ENCODE results near the gene OR11H7.
"Not testable (repeated sequence)": the region's sequence is repeated elsewhere in the genome, so short reads cannot be mapped to it uniquely, and the experiment has no call there.

The OR11H7 gene

GRCh38 chr14:20278414-20278813 is 49.6 kb downstream of the OR11H7 start:
- H3K9me3 ChIP-seq (ENCODE audit: control insufficient read depth, low read length), result peaks cover 5% of the 10 kb centered on the region
- no peaks in the 10 kb centered on the region for H3K36me3 ChIP-seq (ENCODE audit: control insufficient read depth, insufficient read depth, low read length, severe bottlenecking)
- no peak for DNase-seq (ENCODE audit: low read depth)
- H3K9ac ChIP-seq (ENCODE audit: low read length), result no peak overlapping the region
- no peak overlapping the region for H3K4me3 ChIP-seq (ENCODE audit: low read length)
- no peaks in the 10 kb centered on the region for H3K27me3 ChIP-seq (replicated peaks; ENCODE audit: control insufficient read depth, insufficient read depth, low read length)
- no peaks in the 10 kb centered on the region for H3K4me1 ChIP-seq (ENCODE audit: control insufficient read depth, insufficient read depth, low read length)

GRCh38 chr14:20280265-20280664 is 51.5 kb downstream of the OR11H7 start:
- not testable (repeated sequence) for H3K36me3 ChIP-seq (ENCODE audit: control insufficient read depth, insufficient read depth, low read length, severe bottlenecking); H3K9ac ChIP-seq (ENCODE audit: low read length); H3K4me1 ChIP-seq (ENCODE audit: control insufficient read depth, insufficient read depth, low read length); H3K27me3 ChIP-seq (replicated peaks; ENCODE audit: control insufficient read depth, insufficient read depth, low read length); DNase-seq (ENCODE audit: low read depth); H3K4me3 ChIP-seq (ENCODE audit: low read length); H3K9me3 ChIP-seq (ENCODE audit: control insufficient read depth, low read length)
